GM21825 (cell line): ENCODE data around the gene AHCTF1.
A peak's percentile ranks its signal among the peaks of the same experiment; 100 is the strongest.

Experiments
- ATAC-seq: cut with Tn5 transposase; IDR thresholded peaks from one replicate; pipeline ENCODE4 v1.9.1; 2021; ENCODE audit warnings: mild to moderate bottlenecking, moderate library complexity; ENCODE audit not compliant: unreplicated experiment

AHCTF1 gene, protein sequence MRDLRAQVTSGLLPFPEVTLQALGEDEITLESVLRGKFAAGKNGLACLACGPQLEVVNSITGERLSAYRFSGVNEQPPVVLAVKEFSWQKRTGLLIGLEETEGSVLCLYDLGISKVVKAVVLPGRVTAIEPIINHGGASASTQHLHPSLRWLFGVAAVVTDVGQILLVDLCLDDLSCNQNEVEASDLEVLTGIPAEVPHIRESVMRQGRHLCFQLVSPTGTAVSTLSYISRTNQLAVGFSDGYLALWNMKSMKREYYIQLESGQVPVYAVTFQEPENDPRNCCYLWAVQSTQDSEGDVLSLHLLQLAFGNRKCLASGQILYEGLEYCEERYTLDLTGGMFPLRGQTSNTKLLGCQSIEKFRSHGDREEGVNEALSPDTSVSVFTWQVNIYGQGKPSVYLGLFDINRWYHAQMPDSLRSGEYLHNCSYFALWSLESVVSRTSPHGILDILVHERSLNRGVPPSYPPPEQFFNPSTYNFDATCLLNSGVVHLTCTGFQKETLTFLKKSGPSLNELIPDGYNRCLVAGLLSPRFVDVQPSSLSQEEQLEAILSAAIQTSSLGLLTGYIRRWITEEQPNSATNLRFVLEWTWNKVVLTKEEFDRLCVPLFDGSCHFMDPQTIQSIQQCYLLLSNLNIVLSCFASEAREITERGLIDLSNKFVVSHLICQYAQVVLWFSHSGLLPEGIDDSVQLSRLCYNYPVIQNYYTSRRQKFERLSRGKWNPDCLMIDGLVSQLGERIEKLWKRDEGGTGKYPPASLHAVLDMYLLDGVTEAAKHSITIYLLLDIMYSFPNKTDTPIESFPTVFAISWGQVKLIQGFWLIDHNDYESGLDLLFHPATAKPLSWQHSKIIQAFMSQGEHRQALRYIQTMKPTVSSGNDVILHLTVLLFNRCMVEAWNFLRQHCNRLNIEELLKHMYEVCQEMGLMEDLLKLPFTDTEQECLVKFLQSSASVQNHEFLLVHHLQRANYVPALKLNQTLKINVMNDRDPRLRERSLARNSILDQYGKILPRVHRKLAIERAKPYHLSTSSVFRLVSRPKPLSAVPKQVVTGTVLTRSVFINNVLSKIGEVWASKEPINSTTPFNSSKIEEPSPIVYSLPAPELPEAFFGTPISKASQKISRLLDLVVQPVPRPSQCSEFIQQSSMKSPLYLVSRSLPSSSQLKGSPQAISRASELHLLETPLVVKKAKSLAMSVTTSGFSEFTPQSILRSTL (N-terminal part only)

GRCh38 chr1:246931549-246932365 lies at the start of gene AHCTF1:
Gene AHCTF1, minus strand, starts transcription at chr1:246931948. Its CDS starts 13,578 bp downstream, at chr1:246918370.
- peak; percentile 93 for ATAC-seq

- ATAC-seq, result no peak
Measured at GRCh38 chr1:246978785-246979184, 47.0 kb upstream of the AHCTF1 start.

GRCh38 chr1:246978281-246978680 lies 46.5 kb upstream of the AHCTF1 start:
- ATAC-seq, result no peak

DNA sequence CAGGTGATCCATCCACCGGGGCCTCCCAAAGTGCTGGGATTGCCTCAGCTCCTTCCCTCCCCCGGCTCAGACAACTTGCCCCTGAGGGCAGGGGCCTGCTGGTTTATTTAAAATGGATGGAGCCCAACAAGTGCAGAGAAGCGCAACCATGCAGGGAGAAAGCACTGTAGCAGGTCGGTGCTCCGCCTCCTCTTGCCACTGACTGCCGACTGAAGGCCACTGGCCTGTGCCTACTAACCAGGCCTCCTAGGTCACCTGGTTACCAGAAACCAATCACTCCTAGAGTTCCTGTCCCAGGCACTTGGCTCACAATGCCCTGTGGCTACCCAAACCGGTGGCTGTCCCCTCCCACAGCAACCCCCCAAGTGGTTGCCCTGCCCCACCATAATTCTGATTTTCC lies 40.2 kb upstream of the AHCTF1 start:
- ATAC-seq, result no peak

GRCh38 chr1:246971090-246971721 lies 39.5 kb upstream of the AHCTF1 start:
- no peak for ATAC-seq

DNA sequence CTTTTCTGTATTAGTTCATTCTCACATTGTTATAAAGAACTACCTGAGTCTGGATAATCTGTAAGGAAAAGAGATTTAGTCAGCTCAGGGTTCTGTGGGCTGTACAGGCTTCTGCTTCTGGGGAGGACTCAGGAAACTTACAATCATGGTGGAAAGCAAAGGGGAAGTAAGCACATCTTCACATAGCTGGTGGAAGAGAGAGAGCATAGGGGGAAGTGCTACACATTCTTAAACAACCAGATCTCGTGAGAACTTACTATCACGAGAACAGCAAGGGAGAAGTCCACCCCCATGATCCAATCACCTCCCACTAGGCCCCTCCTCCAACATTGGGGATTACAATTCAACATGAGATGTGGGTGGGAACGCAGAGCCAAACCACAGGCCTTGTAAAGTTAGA lies 37.9 kb upstream of the AHCTF1 start:
- no peak for ATAC-seq

DNA sequence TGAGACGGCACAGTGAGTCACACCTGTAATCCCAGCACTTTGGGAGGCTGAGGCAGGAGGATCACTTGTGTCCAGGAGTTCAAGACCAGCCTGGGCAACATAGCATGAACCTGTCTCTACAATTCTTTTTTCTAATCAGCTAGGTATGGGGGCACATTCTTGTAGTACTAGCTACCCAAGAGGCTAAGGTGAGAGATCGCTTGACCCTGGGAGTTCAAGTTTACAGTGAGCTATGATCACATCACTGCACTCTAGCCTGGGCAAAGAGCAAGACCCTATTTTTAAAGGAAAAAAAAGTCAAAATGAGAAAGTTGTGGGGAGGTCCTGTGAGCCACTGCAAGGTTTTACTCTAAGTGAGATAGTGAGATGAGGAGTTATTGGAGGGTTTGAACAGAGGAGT lies 34.8 kb upstream of the AHCTF1 start:
- no peak for ATAC-seq

DNA sequence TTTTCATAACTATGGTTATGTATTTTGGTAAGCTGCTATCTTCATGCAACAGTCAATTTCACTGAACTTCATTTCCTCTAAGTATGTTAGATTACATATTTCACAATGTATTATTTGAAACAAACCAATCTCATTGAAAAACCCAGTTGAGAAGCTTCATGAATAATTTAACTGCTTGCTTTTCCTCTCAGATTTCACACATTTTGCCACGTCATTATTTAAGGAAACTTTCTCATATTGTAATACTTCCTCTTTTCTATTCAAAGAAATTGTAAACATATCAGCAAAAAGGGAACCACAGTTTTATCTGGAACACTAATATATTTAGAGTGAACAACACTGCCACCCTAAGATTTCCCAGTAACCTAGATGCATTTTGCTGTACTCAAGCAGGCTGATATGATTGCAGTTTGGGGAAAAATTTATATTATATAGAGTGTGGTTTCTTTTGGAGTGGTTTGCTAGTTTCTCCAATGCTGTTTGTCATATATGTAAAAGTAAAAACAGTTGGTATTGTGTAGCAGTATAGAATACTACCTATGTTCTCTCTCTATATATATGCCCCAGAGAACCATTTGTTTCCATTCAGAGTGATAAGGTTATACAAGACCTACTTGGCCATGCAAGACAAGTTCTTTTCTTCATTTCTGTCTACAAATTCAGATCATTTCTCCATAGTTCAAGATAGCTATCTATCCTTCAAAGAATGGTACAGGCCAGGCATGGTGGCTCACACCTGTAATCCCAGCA lies 28.4 kb upstream of the AHCTF1 start:
- ATAC-seq, result no peak

DNA sequence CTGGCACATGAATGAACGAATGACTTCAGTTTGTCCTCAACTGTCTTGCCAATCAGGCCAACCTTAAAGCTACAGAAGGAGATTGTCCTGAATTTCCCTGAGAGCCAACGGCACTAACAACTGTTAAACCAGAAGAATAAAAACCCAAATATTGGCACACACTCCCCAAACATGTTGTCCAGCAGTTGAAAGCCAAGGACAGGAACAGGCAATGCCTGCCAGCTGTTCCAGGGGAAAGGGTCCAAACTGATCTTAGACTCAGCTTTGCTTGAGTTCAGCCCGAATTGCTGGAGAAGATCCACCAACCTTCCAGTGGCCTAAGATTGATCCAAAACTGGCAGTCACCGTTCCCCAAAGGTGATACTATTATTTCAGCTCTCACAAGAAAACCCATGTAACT lies 22.4 kb upstream of the AHCTF1 start:
- no peak for ATAC-seq

GRCh38 chr1:246951413-246951812 lies 19.7 kb upstream of the AHCTF1 start:
- no peak for ATAC-seq

GRCh38 chr1:246949956-246950355 lies 18.2 kb upstream of the AHCTF1 start:
- ATAC-seq, result no peak

GRCh38 chr1:246947255-246947654 lies 15.5 kb upstream of the AHCTF1 start:
- ATAC-seq, result no peak

DNA sequence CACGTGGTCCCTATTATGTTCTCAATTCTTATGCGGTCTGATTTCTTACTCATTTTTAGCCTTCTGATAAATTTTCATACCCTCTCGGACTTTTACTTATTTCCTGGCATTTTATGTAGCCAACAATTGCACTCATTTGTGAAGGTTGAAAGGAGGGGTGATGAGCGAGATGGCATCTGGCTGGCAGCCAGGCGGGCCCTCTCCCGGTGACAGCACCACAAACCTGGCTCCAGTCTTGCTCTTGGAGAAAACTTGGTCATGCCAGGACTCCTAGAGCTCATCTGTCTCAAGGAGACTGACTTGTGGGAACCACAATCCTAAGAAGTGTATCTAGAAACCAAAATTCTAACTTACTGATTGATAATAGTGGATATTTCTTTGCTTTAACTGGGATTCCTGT lies 14.6 kb upstream of the AHCTF1 start:
- no peak for ATAC-seq

GRCh38 chr1:246934765-246935164 lies 3.0 kb upstream of the AHCTF1 start:
- no peak for ATAC-seq

DNA sequence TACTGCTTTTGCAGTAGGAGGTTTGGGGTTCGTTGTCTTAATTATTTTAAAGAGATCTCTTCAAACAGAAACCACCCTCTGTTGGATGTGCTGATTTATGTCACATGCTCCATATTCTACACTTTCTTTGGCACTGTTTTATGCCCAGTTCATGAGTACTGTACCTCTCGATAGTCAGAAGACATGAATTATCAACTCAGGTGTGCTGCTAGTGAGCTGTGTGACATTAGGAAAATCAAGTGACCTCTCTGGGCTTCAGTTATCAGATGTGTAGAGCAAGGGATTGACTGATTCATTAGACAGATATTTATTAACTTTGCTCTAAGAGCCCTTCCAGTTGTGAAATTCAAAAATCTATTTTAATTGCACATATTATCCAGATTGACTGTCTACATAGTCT lies 2.1 kb upstream of the AHCTF1 start:
- ATAC-seq, result no peak

- no peak for ATAC-seq
Measured at GRCh38 chr1:246932366-246932700, 585 bp upstream of the AHCTF1 start.

- peak; percentile 24 for ATAC-seq
Measured at GRCh38 chr1:246930830-246931548, 759 bp downstream of the AHCTF1 start.

DNA sequence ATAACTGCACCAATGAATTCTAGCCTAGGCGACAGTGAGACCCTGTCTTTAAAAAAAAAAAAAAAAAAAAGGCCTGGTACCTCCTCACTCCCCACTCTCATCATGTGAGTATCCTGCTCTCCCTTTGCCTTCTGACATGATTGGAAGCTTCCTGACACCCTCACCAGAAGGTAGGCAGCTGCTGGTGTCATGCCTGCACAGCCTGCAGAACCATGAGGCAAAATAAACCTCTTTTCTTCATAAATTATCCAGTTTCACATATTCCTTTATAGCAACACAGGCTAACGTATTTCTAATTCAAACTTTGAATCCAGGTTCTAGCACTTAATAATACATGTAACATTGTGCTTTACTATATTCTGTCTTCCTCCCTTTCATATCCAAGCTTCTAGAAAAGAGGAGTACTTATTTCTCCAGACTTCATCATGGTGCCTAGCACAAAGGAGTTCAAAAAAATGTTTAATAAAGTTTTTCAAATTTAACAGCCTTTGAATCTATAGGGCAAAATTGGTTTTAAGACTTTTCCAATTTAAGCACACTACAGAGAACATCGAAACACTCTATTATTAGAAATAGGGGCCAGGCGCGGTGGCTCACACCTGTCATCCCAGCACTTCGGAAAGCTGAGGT lies 5.6 kb downstream of the AHCTF1 start:
- ATAC-seq, result no peak
